Endothelial cell of umbilical vein (primary cell): ENCODE data around the gene CCDC82. TPM values are rescaled to one million over a fixed set of nuclear protein-coding genes. Genes with fewer than 3 reads are reported as not detected.

ENCODE experiments used
- BruUV-seq: library from RNA; stranded (reverse); fragments of 400-500 nt; replicated peaks from 2 replicates; lab custom pipeline; 2021; lab: Mats Ljungman, UMichigan
- CTCF ChIA-PET: fragments of 300-600, 350-600 bp; sonication (Branson Sonifier 250); formaldehyde crosslinking; loops from one replicate; lab custom pipeline; 2021; ENCODE audit warnings: antibody characterized with exemption, inconsistent platforms; lab: Charles Lee
- POLR2A ChIA-PET: fragments of 300-600, 350-600 bp; sonication (Branson Sonifier 250); formaldehyde crosslinking; loops from one replicate; lab custom pipeline; 2021; ENCODE audit warnings: antibody characterized with exemption, inconsistent platforms; lab: Charles Lee
- DNase-seq: peaks from one replicate; pipeline ENCODE4 v3.0.0-alpha.2; 2011; ENCODE audit warnings: low read depth, low spot score
- FAIRE-seq: peaks from 2 replicates; lab custom pipeline; 2011; peaks lifted over from hg19 to GRCh38; lab: Jason Lieb, UNC
- H2AFZ ChIP-seq: 2 replicates; pipeline ENCODE4 v1.6.0; 2012; ENCODE audit warnings: low read depth, low read length, control low read depth, inconsistent platforms
- H3K27ac ChIP-seq: 2 replicates; pipeline ENCODE4 v1.5.1; 2011; ENCODE audit warnings: low read depth, mild to moderate bottlenecking, control low read depth, low read length, moderate library complexity; ENCODE audit not compliant: insufficient read depth
- H3K27me3 ChIP-seq, 2 experiments: 2 replicates each; pipeline versions ENCODE4 v1.6.0 to v1.6.1; 2011; ENCODE audit warnings: low read length in 2 of 2, mixed read lengths in 1 of 2; ENCODE audit not compliant: control insufficient read depth in 2 of 2, insufficient read depth in 2 of 2
- H3K36me3 ChIP-seq, 2 experiments: 2 replicates in 1 of 2; 3 replicates in 1 of 2; pipeline ENCODE4 v1.5.1; 2011; ENCODE audit warnings: low read length in 2 of 2, mild to moderate bottlenecking in 1 of 2, moderate library complexity in 1 of 2; ENCODE audit not compliant: control insufficient read depth in 2 of 2, insufficient read depth in 2 of 2; ENCODE audit errors: extremely low read depth in 1 of 2
- H3K4me1 ChIP-seq: 3 replicates; pipeline ENCODE4 v1.5.1; 2011; ENCODE audit warnings: mild to moderate bottlenecking, low read length; ENCODE audit not compliant: control insufficient read depth, insufficient read depth; ENCODE audit errors: extremely low read depth
- H3K4me2 ChIP-seq: 2 replicates; pipeline ENCODE4 v1.6.1; 2011; ENCODE audit warnings: low read length, control low read depth, mixed read lengths; ENCODE audit not compliant: insufficient read depth
- H3K4me3 ChIP-seq, 3 experiments: fragments of 200-600 bp in 1 of 3; sonication (generic), shearing (Covaris generic) in 1 of 3; replicated peaks in 1 of 3; 2 replicates each; pipeline ENCODE4 v1.5.1; 2011 to 2016; ENCODE audit warnings: control low read depth in 3 of 3, low read length in 3 of 3, mild to moderate bottlenecking in 2 of 3, inconsistent platforms in 1 of 3, low read depth in 1 of 3, moderate library complexity in 1 of 3; ENCODE audit not compliant: insufficient read depth in 1 of 3
- H3K79me2 ChIP-seq: 2 replicates; pipeline ENCODE4 v1.6.0; 2012; ENCODE audit warnings: low read length, inconsistent platforms; ENCODE audit not compliant: control insufficient read depth, insufficient read depth
- H3K9ac ChIP-seq: replicated peaks from 2 replicates; pipeline ENCODE3; 2011; ENCODE audit warnings: low read length, control low read depth; ENCODE audit not compliant: insufficient read depth; ENCODE audit errors: extremely low read depth
- H3K9me1 ChIP-seq: replicated peaks from 3 replicates; pipeline ENCODE4 v1.6.0; 2011; ENCODE audit warnings: mild to moderate bottlenecking, low read length; ENCODE audit not compliant: control insufficient read depth, insufficient read depth; ENCODE audit errors: extremely low read depth
- H3K9me3 ChIP-seq: replicated peaks from 2 replicates; pipeline ENCODE4 v1.5.1; 2012; ENCODE audit warnings: low read length, inconsistent platforms; ENCODE audit not compliant: control insufficient read depth, insufficient read depth
- H4K20me1 ChIP-seq: replicated peaks from 2 replicates; pipeline ENCODE3; 2011; ENCODE audit warnings: mild to moderate bottlenecking, low read length; ENCODE audit not compliant: control insufficient read depth, insufficient read depth; ENCODE audit errors: extremely low read depth
- CTCF ChIP-seq, 2 donors: IDR thresholded peaks; 1 replicate in 1 of 2; 2 replicates in 1 of 2; pipeline ENCODE4 v1.5.1; 2011; ENCODE audit warnings: low read length in 2 of 2, mild to moderate bottlenecking in 2 of 2, moderate library complexity in 2 of 2, control low read depth in 1 of 2, inconsistent platforms in 1 of 2, low read depth in 1 of 2; ENCODE audit not compliant: insufficient read depth in 1 of 2; ENCODE audit errors: extremely low read depth in 1 of 2
- EZH2 ChIP-seq: IDR thresholded peaks from 2 replicates; pipeline ENCODE4 v1.6.1; 2012; ENCODE audit warnings: borderline replicate concordance, low read depth, mild to moderate bottlenecking, moderate library complexity, low read length, inconsistent platforms; ENCODE audit not compliant: severe bottlenecking
- FOS ChIP-seq: IDR thresholded peaks from 2 replicates; pipeline ENCODE4 v1.6.1; 2011; ENCODE audit warnings: mild to moderate bottlenecking, low read length, moderate library complexity, borderline replicate concordance; ENCODE audit not compliant: insufficient read depth
- GATA2 ChIP-seq: IDR thresholded peaks from 2 replicates; pipeline ENCODE4 v1.7.0; 2011; ENCODE audit warnings: low read depth, mild to moderate bottlenecking, moderate library complexity, mixed read lengths, low read length; ENCODE audit not compliant: insufficient read length, insufficient read depth
- JUN ChIP-seq: IDR thresholded peaks from 2 replicates; pipeline ENCODE4 v1.6.1; 2011; ENCODE audit warnings: borderline replicate concordance, low read depth; ENCODE audit not compliant: insufficient read length, insufficient read depth
- MYC ChIP-seq: IDR thresholded peaks from one replicate; pipeline ENCODE4 v1.6.1; 2011; ENCODE audit warnings: mild to moderate bottlenecking, low read depth, low read length
- POLR2A ChIP-seq: IDR thresholded peaks from 2 replicates; pipeline ENCODE4 v1.6.1; 2012; ENCODE audit warnings: low read depth, mild to moderate bottlenecking, control low read depth, low read length
- POLR2AphosphoS5 ChIP-seq: IDR thresholded peaks from 2 replicates; pipeline ENCODE4 v1.6.1; 2012; ENCODE audit warnings: low read depth, mild to moderate bottlenecking, control low read depth, low read length, moderate library complexity; ENCODE audit not compliant: insufficient read depth
- dilution Hi-C: fragments of 300-500 bp; cut with MboI; formaldehyde crosslinking; loops from one replicate; pipeline ENCODE4 v1.15.0; 2019; ENCODE audit warnings: low sequenced_read_pairs; ENCODE audit not compliant: extremely low pct_ligation_motif_present
- intact Hi-C: fragments of 100-400 bp; cut with micrococcal nuclease; formaldehyde crosslinking; loops from one replicate; pipeline ENCODE4 v1.10.0; 2022
- polyA plus RNA-seq, 4 experiments: library from polyadenylated mRNA; depleted of rRNA in 3 of 4; stranded (reverse) in 3 of 4; unstranded in 1 of 4; fragments of >200 nt; gene quantifications; 2 replicates each; pipeline versions ENCODE4 v1.2.1 to v1.2.3, GENCODE V29; 2011 to 2012; ENCODE audit warnings: missing spikeins in 1 of 4
- total RNA-seq: library from RNA; stranded (reverse); gene quantifications from 2 replicates; pipeline ENCODE4 v1.2.3, GENCODE V29; 2021
- TF ChIP-seq, protein P1 (sequence below): IDR thresholded peaks from 2 replicates; pipeline ENCODE4 v1.6.1; 2011; ENCODE audit not compliant: insufficient read depth, insufficient read length

Gene CCDC82
- total and polyA plus RNA-seq, 2 donors (not counting 3 experiments of a cell fraction or from before 2014, with no cell fraction given): 8.1 to 33.4 TPM

DNA sequence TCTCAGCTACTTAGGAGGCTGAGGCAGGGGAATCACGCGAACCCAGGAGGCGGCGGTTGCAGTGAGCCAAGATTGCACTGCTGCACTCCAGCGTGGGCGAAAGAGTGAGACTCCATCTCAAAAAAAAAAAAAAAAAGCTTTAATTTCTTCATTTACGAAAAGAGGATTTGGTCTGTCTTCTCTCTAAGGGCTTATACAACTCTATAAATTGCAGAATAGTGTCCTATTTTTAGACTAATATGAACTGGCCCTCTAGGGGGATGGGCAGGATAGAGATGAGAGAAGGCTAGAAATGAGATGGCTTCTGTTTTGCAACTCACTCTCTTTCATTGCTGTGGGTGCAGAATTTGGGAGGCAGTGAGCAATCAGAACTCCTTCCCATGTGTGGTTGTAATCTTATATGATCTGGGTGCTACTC lies 58.0 kb downstream of the CCDC82 start:
- Histone ChIP-seq H3K36me3 (no peaks in the 10 kb centered on the region), H3K9me1 (no peaks in the 10 kb centered on the region), H4K20me1 (no peaks in the 10 kb centered on the region), H3K79me2 (peaks cover 9% of the 10 kb centered on the region), H3K4me2 (no peak overlapping the region), H3K9ac (no peak overlapping the region), H3K4me1 (peaks cover 2% of the 10 kb centered on the region), H2AFZ (no peak overlapping the region), H3K27ac (no peak overlapping the region), H3K27me3 (no peaks in the 10 kb centered on the region), H3K4me3 (no peak overlapping the region), H3K9me3 (no peaks in the 10 kb centered on the region)
- ChIA-PET POLR2A (interaction anchor here (0.6 to 1.1 kb wide), 2 partner anchors 11 to 21 kb away, joined by 3 to 5 read pairs; partner anchors contain the start of gene MAML2), CTCF (interaction anchor here (0.6 to 2.2 kb wide), 6 partner anchors 10 to 277 kb away, joined by 3 to 20 read pairs (median 4); partner anchors contain the start of gene MAML2)
- DNase-seq (no peak), FAIRE-seq (no peak)
- intact Hi-C loops (no loop called here), dilution Hi-C loops (no loop called here)
- TF ChIP-seq MYC (no peak), JUN (no peak), GATA2 (no peak), POLR2A (no peak), EZH2 (no peak), FOS (no peak), POLR2AphosphoS5 (no peak), CTCF (IDR thresholded peaks at IDR 0.05; ENCODE audit: extremely low read depth in 1 of 2, insufficient read depth in 1 of 2, low read depth in 1 of 2, low read length in 2 of 2) (no peak)
- TF ChIP-seq, protein P1, sequence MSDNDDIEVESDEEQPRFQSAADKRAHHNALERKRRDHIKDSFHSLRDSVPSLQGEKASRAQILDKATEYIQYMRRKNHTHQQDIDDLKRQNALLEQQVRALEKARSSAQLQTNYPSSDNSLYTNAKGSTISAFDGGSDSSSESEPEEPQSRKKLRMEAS: no peak
- no TSS peak for BruUV-seq
